Gastroesophageal sphincter (tissue), 4 donors: ENCODE measurements around the gene PRPF18. TPM values are rescaled to one million over a fixed set of nuclear protein-coding genes. Genes with fewer than 3 reads are reported as not detected.
"Not testable (repeated sequence)": the region's sequence is repeated elsewhere in the genome, so short reads cannot be mapped to it uniquely, and the experiment has no call there.

ENCODE experiments used
- ATAC-seq: fragments of 150-250 bp; one replicate; pipeline ENCODE4 v1.9.1; 2016; ENCODE audit warnings: mild to moderate bottlenecking, moderate library complexity
- H3K27ac ChIP-seq, 4 donors: fragments of 200-600 bp; sonication (generic) in 3 of 4; 1 replicate in 3 of 4; 2 replicates in 1 of 4; pipeline ENCODE4 v1.5.1; 2016 to 2019
- H3K27me3 ChIP-seq: fragments of 200-600 bp; sonication (generic); one replicate; pipeline ENCODE4 v1.5.1; 2019
- H3K36me3 ChIP-seq, 2 donors: fragments of 200-600 bp; sonication (generic); one replicate each; pipeline ENCODE4 v1.5.1; 2019; ENCODE audit warnings: control low read depth in 1 of 2
- H3K4me1 ChIP-seq, 3 donors: fragments of 200-600 bp; sonication (generic); 1 replicate in 2 of 3; 2 replicates in 1 of 3; pipeline ENCODE4 v1.5.1; 2016 to 2019; ENCODE audit warnings: control low read depth in 2 of 3
- H3K4me3 ChIP-seq, 2 donors: fragments of 200-600 bp; sonication (generic); one replicate each; pipeline ENCODE4 v1.5.1; 2019; ENCODE audit warnings: mild to moderate bottlenecking in 1 of 2, moderate library complexity in 1 of 2
- H3K9me3 ChIP-seq, 3 donors: fragments of 200-600 bp; sonication (generic); one replicate each; pipeline ENCODE4 v1.5.1; 2017 to 2019; ENCODE audit warnings: control low read depth in 2 of 3
- CTCF ChIP-seq, 4 experiments: fragments of 200-600 bp in 2 of 4; fragments of 450-650 bp in 2 of 4; sonication (generic) in 1 of 4; IDR thresholded peaks; one replicate each; pipeline ENCODE4 v1.5.1; 2017 to 2019; ENCODE audit warnings: antibody characterized with exemption in 4 of 4, mild to moderate bottlenecking in 2 of 4, moderate library complexity in 2 of 4
- EP300 ChIP-seq: sonication (generic); formaldehyde crosslinking; IDR thresholded peaks from one replicate; pipeline ENCODE4 v1.6.1; 2017; ENCODE audit warnings: antibody characterized with exemption, mild to moderate bottlenecking
- POLR2A ChIP-seq, 2 donors: fragments of 450-650 bp; IDR thresholded peaks; one replicate each; pipeline ENCODE4 v1.6.1; 2017; ENCODE audit warnings: antibody characterized with exemption in 2 of 2, mild to moderate bottlenecking in 2 of 2, moderate library complexity in 1 of 2
- POLR2AphosphoS5 ChIP-seq: sonication (generic); formaldehyde crosslinking; IDR thresholded peaks from one replicate; pipeline ENCODE4 v1.6.1; 2017; ENCODE audit warnings: antibody characterized with exemption
- WGBS, 2 donors: methylation state at CpG; one replicate each; pipeline ENCODE4 v1.1.5; 2018; ENCODE audit warnings: low coverage in 1 of 2; 5-methylcytosine and 5-hydroxymethylcytosine counted together
- total RNA-seq, 4 donors: library from RNA; depleted of rRNA; stranded (reverse); fragments of >200 nt; gene quantifications; one replicate each; pipeline ENCODE4 v1.1.0, GENCODE V29; 2016

Gene PRPF18
- total RNA-seq: 10 to 100 TPM; 22.8 to 32.8 (median 24.0) TPM

GRCh38 chr10:13586676-13587355, at the start of gene PRPF18:
PRPF18 (plus strand) TSS chr10:13586965; CDS start chr10:13587087, 122 bp downstream.
- H3K27ac ChIP-seq: peak within 1 kb of the TSS in 3 of 4 donors; percentile 77 to 79 (median 79)
- no peak for TF ChIP-seq POLR2AphosphoS5
- no peak for TF ChIP-seq EP300
- peak; percentile 90 to 99 (median 92) for TF ChIP-seq CTCF (IDR thresholded peaks at IDR 0.05)
- TF ChIP-seq POLR2A (IDR thresholded peaks at IDR 0.05): peak in 1 of 2 donors; percentile 20
- ATAC-seq: peak; percentile 98
- no peaks in the 10 kb centered on the region for H3K9me3 ChIP-seq
- peak within 1 kb of the TSS; percentile 90 to 94 for H3K4me3 ChIP-seq
- peaks cover 0 to 5% of the 10 kb centered on the region in 2 donors for H3K36me3 ChIP-seq
- H3K27me3 ChIP-seq: peaks cover 28% of the 10 kb centered on the region
- peaks cover 0 to 37% (median 9%) of the 10 kb centered on the region in 3 donors for H3K4me1 ChIP-seq
- WGBS, 2 donors: 0 to 2% methylated on average over 11 to 25 of the region's 38 CpGs

GRCh38 chr10:13537985-13538384, 48.8 kb upstream of the PRPF18 start:
- not testable (repeated sequence) for H3K27ac ChIP-seq, H3K4me1 ChIP-seq, H3K4me3 ChIP-seq, ATAC-seq, H3K9me3 ChIP-seq, H3K36me3 ChIP-seq
- WGBS, 2 donors: 65 to 68% methylated on average over 5 of the region's 9 CpGs
- H3K27me3 ChIP-seq: peaks cover 17% of the 10 kb centered on the region

- Histone ChIP-seq H3K36me3 (no peaks in the 10 kb centered on the region), H3K9me3 (no peaks in the 10 kb centered on the region), H3K27ac (no peak overlapping the region), H3K4me3 (no peak overlapping the region), H3K4me1 (no peaks in the 10 kb centered on the region), H3K27me3 (peaks cover 40% of the 10 kb centered on the region)
- WGBS, 2 donors: 80 to 95% methylated on average over 5 of the region's 5 CpGs
- ATAC-seq: no peak
- TF ChIP-seq POLR2A (IDR thresholded peaks at IDR 0.05) (no peak), CTCF (IDR thresholded peaks at IDR 0.05) (no peak), EP300 (no peak), POLR2AphosphoS5 (no peak)
Measured at GRCh38 chr10:13542533-13542932, 44.2 kb upstream of the PRPF18 start.

- no peak for TF ChIP-seq POLR2A (IDR thresholded peaks at IDR 0.05)
- no peak for TF ChIP-seq CTCF (IDR thresholded peaks at IDR 0.05)
- no peak for TF ChIP-seq EP300
- TF ChIP-seq POLR2AphosphoS5: no peak
- Histone ChIP-seq H3K9me3 (peaks cover 0 to 26% (median 0%) of the 10 kb centered on the region in 3 donors), H3K36me3 (no peaks in the 10 kb centered on the region), H3K4me1 (no peaks in the 10 kb centered on the region), H3K27ac (no peak overlapping the region), H3K27me3 (peaks cover 11% of the 10 kb centered on the region), H3K4me3 (no peak overlapping the region)
- 57 to 81% methylated on average over 1 to 2 of the region's 2 CpGs for WGBS, 2 donors
- ATAC-seq: no peak
Measured at GRCh38 chr10:13550802-13551201, 36.0 kb upstream of the PRPF18 start.

GRCh38 chr10:13555884-13556510, 30.8 kb upstream of the PRPF18 start:
- Histone ChIP-seq H3K4me3 (no peak overlapping the region), H3K27ac (no peak overlapping the region), H3K36me3 (no peaks in the 10 kb centered on the region), H3K9me3 (peaks cover 0 to 4% (median 0%) of the 10 kb centered on the region in 3 donors), H3K27me3 (no peaks in the 10 kb centered on the region), H3K4me1 (no peaks in the 10 kb centered on the region)
- no peak for ATAC-seq
- 38 to 61% methylated on average over 1 to 2 of the region's 2 CpGs for WGBS, 2 donors
- no peak for TF ChIP-seq CTCF (IDR thresholded peaks at IDR 0.05)
- no peak for TF ChIP-seq POLR2AphosphoS5
- no peak for TF ChIP-seq POLR2A (IDR thresholded peaks at IDR 0.05)
- no peak for TF ChIP-seq EP300
